CD4-positive, alpha-beta T cell treated with Interleukin-4 for 4 hours (primary cell): Measurements from ENCODE around the gene VEGFC.

Experiments
- DNase-seq: peaks from one replicate; pipeline ENCODE4 v3.0.0-alpha.2; 2020

The VEGFC gene

GRCh38 chr4:176758731-176759130 lies 34.0 kb downstream of the VEGFC start:
- no peak for DNase-seq

- no peak for DNase-seq
Observed at GRCh38 chr4:176758323-176758722, 34.4 kb downstream of the VEGFC start.

- no peak for DNase-seq
Observed at GRCh38 chr4:176755613-176756012, 37.1 kb downstream of the VEGFC start.

GRCh38 chr4:176755001-176755400 lies 37.7 kb downstream of the VEGFC start:
- DNase-seq = no peak

GRCh38 chr4:176753049-176753448 lies 39.7 kb downstream of the VEGFC start:
- no peak for DNase-seq

- no peak for DNase-seq
Observed at GRCh38 chr4:176752191-176752749, 40.5 kb downstream of the VEGFC start.

GRCh38 chr4:176751061-176751460 lies 41.7 kb downstream of the VEGFC start:
- no peak for DNase-seq

- no peak for DNase-seq
Observed at GRCh38 chr4:176746846-176747245, 45.9 kb downstream of the VEGFC start.

- no peak for DNase-seq
Observed at GRCh38 chr4:176745902-176746301, 46.8 kb downstream of the VEGFC start.

GRCh38 chr4:176744091-176744490 lies 48.6 kb downstream of the VEGFC start:
- DNase-seq = no peak

GRCh38 chr4:176742211-176742610 lies 50.5 kb downstream of the VEGFC start:
- DNase-seq = no peak

GRCh38 chr4:176741253-176741652 lies 51.5 kb downstream of the VEGFC start:
- DNase-seq = no peak

GRCh38 chr4:176735300-176735699 lies 57.4 kb downstream of the VEGFC start:
- no peak for DNase-seq

GRCh38 chr4:176734461-176734860 lies 58.3 kb downstream of the VEGFC start:
- no peak for DNase-seq

- no peak for DNase-seq
Observed at GRCh38 chr4:176729489-176729888, 63.2 kb downstream of the VEGFC start.

- no peak for DNase-seq
Observed at GRCh38 chr4:176726803-176727202, 65.9 kb downstream of the VEGFC start.

GRCh38 chr4:176721459-176721858 lies 71.3 kb downstream of the VEGFC start:
- no peak for DNase-seq

- no peak for DNase-seq
Observed at GRCh38 chr4:176718881-176719280, 73.8 kb downstream of the VEGFC start.

- no peak for DNase-seq
Observed at GRCh38 chr4:176717237-176717636, 75.5 kb downstream of the VEGFC start.

- DNase-seq = no peak
Observed at GRCh38 chr4:176709417-176709816, 83.3 kb downstream of the VEGFC start.

GRCh38 chr4:176708771-176709311 lies 83.9 kb downstream of the VEGFC start:
- DNase-seq = no peak

GRCh38 chr4:176690716-176691115 lies 102.0 kb downstream of the VEGFC start:
- DNase-seq = no peak

- DNase-seq = no peak
Observed at GRCh38 chr4:176680668-176681180, 112.0 kb downstream of the VEGFC start.

- no peak for DNase-seq
Observed at GRCh38 chr4:176676901-176677300, 115.8 kb downstream of the VEGFC start.

- no peak for DNase-seq
Observed at GRCh38 chr4:176675810-176676209, 116.9 kb downstream of the VEGFC start.
